B cell (primary cell): ENCODE measurements around the gene TEX10. TPM values are rescaled to one million over a fixed set of nuclear protein-coding genes. Genes with fewer than 3 reads are reported as not detected.

Experiments used
- ATAC-seq: fragments of 200-7000 bp; cut with Tn5 transposase; one replicate; pipeline ENCODE4 v1.10.0; 2021; ENCODE audit warnings: low read depth, mild to moderate bottlenecking, moderate number of reproducible peaks, moderate library complexity
- CTCF ChIA-PET: fragments of 350-600 bp; sonication (Branson Sonifier 250); formaldehyde crosslinking; loops from one replicate; lab custom pipeline; 2021; ENCODE audit warnings: antibody characterized with exemption, inconsistent platforms; lab: Charles Lee
- POLR2A ChIA-PET: fragments of 350-600 bp; sonication (Branson Sonifier 250); formaldehyde crosslinking; loops from one replicate; lab custom pipeline; 2021; ENCODE audit warnings: antibody characterized with exemption; lab: Charles Lee
- DNase-seq: peaks from one replicate; pipeline ENCODE4 v3.0.0; 2013
- H2AFZ ChIP-seq: 2 replicates; pipeline ENCODE4 v1.6.1; 2012; ENCODE audit warnings: mild to moderate bottlenecking, low read depth, low read length; ENCODE audit not compliant: insufficient read depth, poor library complexity, severe bottlenecking
- H3K27ac ChIP-seq, 2 donors: 1 replicate in 1 of 2; 2 replicates in 1 of 2; pipeline ENCODE4 v1.5.1; 2012 to 2013; ENCODE audit warnings: low read length in 2 of 2, mild to moderate bottlenecking in 2 of 2, moderate library complexity in 1 of 2
- H3K27me3 ChIP-seq, 4 experiments: fragments of 200-600 bp in 1 of 4; sonication (generic) in 1 of 4; replicated peaks in 1 of 4; 1 replicate in 2 of 4; 2 replicates in 2 of 4; pipeline versions ENCODE4 v1.6.1 to v1.7.0; 2013 to 2016; ENCODE audit warnings: low read length in 3 of 4, mild to moderate bottlenecking in 2 of 4, mixed read lengths in 1 of 4, moderate library complexity in 1 of 4; ENCODE audit not compliant: insufficient read depth in 4 of 4, control insufficient read depth in 3 of 4; ENCODE audit errors: control extremely low read depth in 1 of 4
- H3K36me3 ChIP-seq, 2 experiments: replicated peaks in 1 of 2; 1 replicate in 1 of 2; 2 replicates in 1 of 2; pipeline versions ENCODE4 v1.6.1 to v1.7.1; 2013; ENCODE audit warnings: low read length in 1 of 2; ENCODE audit not compliant: insufficient read depth in 2 of 2, control insufficient read depth in 1 of 2; ENCODE audit errors: control extremely low read depth in 1 of 2, extremely low read depth in 1 of 2
- H3K4me1 ChIP-seq, 2 donors: fragments of 200-600 bp in 1 of 2; sonication (generic) in 1 of 2; 1 replicate in 1 of 2; 2 replicates in 1 of 2; pipeline versions ENCODE4 v1.5.1 to v1.6.1; 2013 to 2017; ENCODE audit warnings: low read length in 2 of 2; ENCODE audit not compliant: control insufficient read depth in 2 of 2, insufficient read depth in 2 of 2
- H3K4me2 ChIP-seq: replicated peaks from 2 replicates; pipeline ENCODE3; 2012; ENCODE audit warnings: mild to moderate bottlenecking, low read depth, low read length; ENCODE audit not compliant: poor library complexity, severe bottlenecking
- H3K4me3 ChIP-seq, 5 experiments: fragments of 200-600 bp in 1 of 5; sonication (generic) in 1 of 5; 1 replicate in 3 of 5; 2 replicates in 2 of 5; pipeline versions ENCODE4 v1.5.1 to v1.7.0; 2011 to 2016; ENCODE audit warnings: low read length in 4 of 5, mild to moderate bottlenecking in 4 of 5, low read depth in 2 of 5, control low read depth in 1 of 5, moderate library complexity in 1 of 5; ENCODE audit not compliant: insufficient read depth in 1 of 5; ENCODE audit errors: control extremely low read depth in 1 of 5, extremely low read depth in 1 of 5
- H3K79me2 ChIP-seq: fragments of 200-600 bp; sonication (generic); one replicate; pipeline ENCODE4 v1.6.0; 2016; ENCODE audit warnings: low read length; ENCODE audit not compliant: control insufficient read depth, insufficient read depth
- H3K9ac ChIP-seq: fragments of 200-600 bp; sonication (generic); 2 replicates; pipeline ENCODE4 v1.6.1; 2017; ENCODE audit warnings: mild to moderate bottlenecking, low read length, moderate library complexity
- H3K9me3 ChIP-seq, 3 donors: one replicate each; pipeline versions ENCODE4 v1.6.1 to v1.7.1; 2013; ENCODE audit warnings: low read length in 2 of 3; ENCODE audit not compliant: control insufficient read depth in 2 of 3, insufficient read depth in 1 of 3; ENCODE audit errors: control extremely low read depth in 1 of 3
- H4K20me1 ChIP-seq: 2 replicates; pipeline ENCODE4 v1.6.0; 2012; ENCODE audit warnings: mild to moderate bottlenecking, low read length; ENCODE audit not compliant: insufficient read depth, control insufficient read depth, poor library complexity, severe bottlenecking
- H3K27ac Mint-ChIP-seq: one replicate; pipeline ENCODE4 v1.8.0; 2021; ENCODE audit warnings: mixed read lengths
- H3K27me3 Mint-ChIP-seq: one replicate; pipeline ENCODE4 v1.8.0; 2021; ENCODE audit warnings: mixed read lengths
- H3K4me1 Mint-ChIP-seq: one replicate; pipeline ENCODE4 v1.8.0; 2021; ENCODE audit warnings: mixed read lengths
- H3K4me3 Mint-ChIP-seq: one replicate; pipeline ENCODE4 v1.8.0; 2021; ENCODE audit warnings: mixed read lengths
- H3K9me3 Mint-ChIP-seq: one replicate; pipeline ENCODE4 v1.8.0; 2022; ENCODE audit warnings: mixed read lengths; ENCODE audit not compliant: insufficient read depth
- EZH2 ChIP-seq: IDR thresholded peaks from 2 replicates; pipeline ENCODE4 v1.6.1; 2012; ENCODE audit warnings: borderline replicate concordance, low read depth, mild to moderate bottlenecking, moderate library complexity, low read length; ENCODE audit not compliant: insufficient read depth, poor library complexity, severe bottlenecking
- whole genome bisulfite sequencing: methylation state at CpG from one replicate; pipeline ENCODE4 v1.1.5; 2013; ENCODE audit warnings: missing lambda C conversion rate; ENCODE audit not compliant: insufficient coverage; 5-methylcytosine and 5-hydroxymethylcytosine counted together
- intact Hi-C: fragments of 100-400 bp; cut with micrococcal nuclease; formaldehyde crosslinking; loops from one replicate; pipeline ENCODE4 v1.10.0; 2022
- polyA plus RNA-seq: library from polyadenylated mRNA; depleted of rRNA; stranded (reverse); fragments of >200 nt; gene quantifications from 2 replicates; pipeline ENCODE4 v1.2.3, GENCODE V29; 2012
- total RNA-seq, 2 donors: library from RNA; stranded (reverse); fragments of 120-200 nt in 1 of 2; gene quantifications; 1 replicate in 1 of 2; 2 replicates in 1 of 2; pipeline versions ENCODE4 v1.2.3 to v1.2.4, GENCODE V29; 2013 to 2022
- TF ChIP-seq, protein P1 (sequence below): fragments of 200-600 bp; IDR thresholded peaks from one replicate; pipeline ENCODE4 v1.8.0; 2022; ENCODE audit warnings: antibody characterized with exemption, mild to moderate bottlenecking

TEX10 gene
- total and polyA plus RNA-seq, 2 donors (not counting 1 experiment from before 2014, with no cell fraction given): 15.5 to 24.9 TPM

DNA sequence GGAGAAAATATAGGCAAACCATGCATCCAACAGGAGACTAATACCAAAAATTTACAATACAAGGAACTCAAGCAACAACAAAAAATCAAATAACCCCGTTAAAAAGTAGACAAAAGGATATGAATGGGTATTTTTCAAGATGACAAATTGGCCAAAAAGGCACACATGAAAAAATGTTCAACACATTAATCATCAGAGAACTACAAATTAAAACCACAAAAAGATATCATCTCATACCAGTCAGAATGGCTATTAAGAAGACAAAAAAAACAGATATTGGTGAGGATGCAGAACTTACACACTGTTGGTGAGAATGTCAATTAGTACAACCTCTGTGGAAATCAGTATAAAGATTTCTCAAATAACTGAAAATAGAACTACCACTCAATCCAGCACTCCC, 35.0 kb downstream of the TEX10 start:
- Histone ChIP-seq H3K4me1 (no peaks in the 10 kb centered on the region), H3K79me2 (peaks cover 22% of the 10 kb centered on the region), H3K36me3 (peaks cover 0 to 41% of the 10 kb centered on the region in 2 experiments), H3K9ac (no peak overlapping the region), H4K20me1 (no peaks in the 10 kb centered on the region), H2AFZ (no peak overlapping the region), H3K4me2 (no peak overlapping the region), H3K27ac (no peak overlapping the region), H3K4me3 (no peak overlapping the region), H3K9me3 (no peaks in the 10 kb centered on the region), H3K27me3 (no peaks in the 10 kb centered on the region)
- no CpG with 5 or more reads among the region's 1 CpG for WGBS
- DNase-seq (no peak), ATAC-seq (no peak)
- Mint-ChIP-seq H3K4me3 (no peak overlapping the region), H3K27ac (no peak overlapping the region), H3K9me3 (no peaks in the 10 kb centered on the region), H3K4me1 (peaks cover 1% of the 10 kb centered on the region), H3K27me3 (no peaks in the 10 kb centered on the region)
- intact Hi-C loops: no loop called here
- POLR2A ChIA-PET: no interaction called here
- CTCF ChIA-PET: interaction anchor here (2.7 kb wide), 1 partner anchor 8 kb away, joined by 11 read pairs; no protein-coding TSS in a partner anchor
- TF ChIP-seq, protein P1, sequence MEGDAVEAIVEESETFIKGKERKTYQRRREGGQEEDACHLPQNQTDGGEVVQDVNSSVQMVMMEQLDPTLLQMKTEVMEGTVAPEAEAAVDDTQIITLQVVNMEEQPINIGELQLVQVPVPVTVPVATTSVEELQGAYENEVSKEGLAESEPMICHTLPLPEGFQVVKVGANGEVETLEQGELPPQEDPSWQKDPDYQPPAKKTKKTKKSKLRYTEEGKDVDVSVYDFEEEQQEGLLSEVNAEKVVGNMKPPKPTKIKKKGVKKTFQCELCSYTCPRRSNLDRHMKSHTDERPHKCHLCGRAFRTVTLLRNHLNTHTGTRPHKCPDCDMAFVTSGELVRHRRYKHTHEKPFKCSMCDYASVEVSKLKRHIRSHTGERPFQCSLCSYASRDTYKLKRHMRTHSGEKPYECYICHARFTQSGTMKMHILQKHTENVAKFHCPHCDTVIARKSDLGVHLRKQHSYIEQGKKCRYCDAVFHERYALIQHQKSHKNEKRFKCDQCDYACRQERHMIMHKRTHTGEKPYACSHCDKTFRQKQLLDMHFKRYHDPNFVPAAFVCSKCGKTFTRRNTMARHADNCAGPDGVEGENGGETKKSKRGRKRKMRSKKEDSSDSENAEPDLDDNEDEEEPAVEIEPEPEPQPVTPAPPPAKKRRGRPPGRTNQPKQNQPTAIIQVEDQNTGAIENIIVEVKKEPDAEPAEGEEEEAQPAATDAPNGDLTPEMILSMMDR: no peak
- TF ChIP-seq EZH2: no peak

DNA sequence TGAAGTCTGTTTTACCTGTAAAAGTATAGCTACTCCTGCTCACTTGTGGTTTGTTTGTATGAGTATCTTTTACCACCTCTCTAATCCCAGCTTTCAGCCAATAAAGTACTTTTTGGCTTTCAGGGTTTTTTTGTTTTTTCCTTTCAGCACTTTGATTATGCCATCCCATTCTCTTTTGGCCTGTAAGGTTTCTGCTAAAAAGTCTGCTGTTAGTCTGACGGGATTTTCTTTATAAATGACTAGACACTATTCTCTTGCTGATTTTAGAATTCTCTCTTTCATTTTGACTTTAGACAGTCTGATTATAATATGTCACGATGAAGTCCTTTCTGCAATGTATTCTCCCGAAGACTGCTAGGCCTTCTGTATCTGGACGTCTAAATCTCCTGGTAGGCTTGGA, 37.2 kb downstream of the TEX10 start:
- peaks cover 19% of the 10 kb centered on the region for H3K79me2 ChIP-seq
- CTCF ChIA-PET: interaction anchor here (2.7 kb wide), 1 partner anchor 10 kb away, joined by 11 read pairs; no protein-coding TSS in a partner anchor

More for the DNA sequence above, 37.2 kb downstream of the TEX10 start:
- no peak for ATAC-seq
- H3K27me3 Mint-ChIP-seq: no peaks in the 10 kb centered on the region
- Histone ChIP-seq H3K36me3 (peaks cover 3 to 35% of the 10 kb centered on the region in 2 experiments), H3K27ac (no peak overlapping the region), H3K9me3 (no peaks in the 10 kb centered on the region), H4K20me1 (no peaks in the 10 kb centered on the region), H2AFZ (no peak overlapping the region), H3K27me3 (no peaks in the 10 kb centered on the region), H3K9ac (no peak overlapping the region), H3K4me3 (no peak overlapping the region), H3K4me1 (no peaks in the 10 kb centered on the region), H3K4me2 (no peak overlapping the region)
- no peak overlapping the region for H3K27ac Mint-ChIP-seq
- POLR2A ChIA-PET: no interaction called here
- H3K4me3 Mint-ChIP-seq: no peak overlapping the region
- no peak for TF ChIP-seq EZH2
- TF ChIP-seq, protein P1: no peak
- H3K4me1 Mint-ChIP-seq: peaks cover 1% of the 10 kb centered on the region
- WGBS: 100% methylated on average over 1 of the region's 4 CpGs
- DNase-seq: no peak
- no peaks in the 10 kb centered on the region for H3K9me3 Mint-ChIP-seq
- intact Hi-C loops: no loop called here
